HCT116 (cell line): ENCODE measurements around the gene SART1. TPM values are rescaled to one million over a fixed set of nuclear protein-coding genes. Genes with fewer than 3 reads are reported as not detected.

Experiments
- ATAC-seq: fragments of 200-7000 bp; cut with Tn5 transposase; 2 replicates; pipeline ENCODE4 v1.9.1; 2020; ENCODE audit warnings: mild to moderate bottlenecking, moderate library complexity
- BruUV-seq: library from RNA; stranded (reverse); fragments of 400-500 nt; replicated peaks from 2 replicates; lab custom pipeline; 2021; lab: Mats Ljungman, UMichigan
- CTCF ChIA-PET: fragments of 300-600 bp; sonication (Branson Sonifier 250); formaldehyde crosslinking; loops from one replicate; lab custom pipeline; 2021; ENCODE audit warnings: antibody characterized with exemption; lab: Charles Lee
- POLR2A ChIA-PET: fragments of 300-600, 350-600 bp; sonication (Branson Sonifier 250); formaldehyde crosslinking; loops from one replicate; lab custom pipeline; 2021; ENCODE audit warnings: antibody characterized with exemption; lab: Charles Lee
- RAD21 ChIA-PET, 2 experiments: fragments of 300-600 bp; sonication (Branson Sonifier 250); formaldehyde crosslinking; loops; one replicate each; lab custom pipeline; 2023; ENCODE audit warnings: low total read pairs in 2 of 2; ENCODE audit not compliant: uncharacterized antibody in 2 of 2, unreplicated experiment in 2 of 2, low non-redundant PET in 1 of 2; lab: Charles Lee
- DNase-seq: peaks from one replicate; pipeline ENCODE4 v3.0.0-alpha.2; 2010; ENCODE audit warnings: low read depth, low spot score
- H2AFZ ChIP-seq: fragments of 200-600 bp; shearing (Covaris generic), sonication (generic); 2 replicates; pipeline ENCODE4 v1.6.1; 2017; ENCODE audit warnings: low read depth, mixed run types, mixed read lengths, antibody characterized with exemption, low read length; ENCODE audit not compliant: poor library complexity, severe bottlenecking
- H3K27ac ChIP-seq: 2 replicates; pipeline ENCODE4 v1.5.1; 2012; ENCODE audit warnings: low read depth, low read length
- H3K27me3 ChIP-seq: fragments of 200-600 bp; sonication (generic); 2 replicates; pipeline ENCODE4 v1.6.1; 2016; ENCODE audit warnings: mixed run types, low read length, mixed read lengths; ENCODE audit not compliant: insufficient read depth
- H3K36me3 ChIP-seq, 2 experiments: fragments of 200-500 bp in 1 of 2; fragments of 200-600 bp in 1 of 2; sonication (Bioruptor generic) in 1 of 2; sonication (generic) in 1 of 2; 2 replicates each; pipeline versions ENCODE4 v1.5.1 to v1.6.1; 2014 to 2016; ENCODE audit warnings: low read length in 2 of 2, inconsistent platforms in 1 of 2, mixed read lengths in 1 of 2, mixed run types in 1 of 2; ENCODE audit not compliant: insufficient read depth in 2 of 2, control insufficient read depth in 1 of 2
- H3K4me1 ChIP-seq, 2 experiments: fragments of 200-600 bp in 1 of 2; sonication (generic) in 1 of 2; 2 replicates each; pipeline versions ENCODE4 v1.5.1 to v1.6.1; 2012 to 2017; ENCODE audit warnings: low read length in 2 of 2, inconsistent platforms in 1 of 2, mild to moderate bottlenecking in 1 of 2, mixed read lengths in 1 of 2, mixed run types in 1 of 2, moderate library complexity in 1 of 2; ENCODE audit not compliant: insufficient read depth in 2 of 2, control insufficient read depth in 1 of 2
- H3K4me2 ChIP-seq: fragments of 200-600 bp; sonication (generic); 2 replicates; pipeline ENCODE4 v1.6.1; 2017; ENCODE audit warnings: mixed run types, low read length, mixed read lengths
- H3K4me3 ChIP-seq, 2 experiments: fragments of 200-600 bp in 1 of 2; sonication (generic) in 1 of 2; replicated peaks in 1 of 2; 2 replicates each; pipeline ENCODE4 v1.5.1; 2011 to 2016; ENCODE audit warnings: low read length in 2 of 2, control low read depth in 1 of 2, low read depth in 1 of 2, mild to moderate bottlenecking in 1 of 2, mixed read lengths in 1 of 2, mixed run types in 1 of 2
- H3K79me2 ChIP-seq: fragments of 200-600 bp; sonication (generic); 2 replicates; pipeline ENCODE4 v1.6.1; 2017; ENCODE audit warnings: mild to moderate bottlenecking, mixed run types, low read length, moderate library complexity, mixed read lengths; ENCODE audit not compliant: insufficient read depth
- H3K9ac ChIP-seq: fragments of 200-600 bp; sonication (generic); 2 replicates; pipeline ENCODE4 v1.6.1; 2016; ENCODE audit warnings: low read length, mixed read lengths
- H3K9me2 ChIP-seq: fragments of 200-600 bp; sonication (generic), shearing (Covaris generic); 2 replicates; pipeline ENCODE4 v1.6.1; 2017; ENCODE audit warnings: mixed run types, mild to moderate bottlenecking, moderate library complexity; ENCODE audit not compliant: insufficient read depth
- H3K9me3 ChIP-seq, 2 experiments: fragments of 200-500 bp in 1 of 2; fragments of 200-600 bp in 1 of 2; sonication (Bioruptor generic) in 1 of 2; sonication (generic) in 1 of 2; 2 replicates each; pipeline ENCODE4 v1.6.1; 2014 to 2017; ENCODE audit warnings: low read length in 2 of 2, mixed read lengths in 2 of 2, inconsistent platforms in 1 of 2, low read depth in 1 of 2, mild to moderate bottlenecking in 1 of 2, mixed run types in 1 of 2, moderate library complexity in 1 of 2; ENCODE audit not compliant: control insufficient read depth in 1 of 2, insufficient read depth in 1 of 2
- H4K20me1 ChIP-seq: fragments of 200-600 bp; sonication (generic), shearing (Covaris generic); 2 replicates; pipeline ENCODE4 v1.6.1; 2017; ENCODE audit warnings: mixed run types, mild to moderate bottlenecking, moderate library complexity; ENCODE audit not compliant: insufficient read depth
- CBX3 ChIP-seq: IDR thresholded peaks from 2 replicates; pipeline ENCODE4 v1.6.1; 2012; ENCODE audit warnings: low read depth
- CEBPB ChIP-seq: IDR thresholded peaks from 2 replicates; pipeline ENCODE4 v1.6.1; 2012; ENCODE audit warnings: low read depth
- EGR1 ChIP-seq: IDR thresholded peaks from 2 replicates; pipeline ENCODE4 v1.6.1; 2012; ENCODE audit warnings: low read depth
- EZH2phosphoT487 ChIP-seq: fragments of 200-600 bp; IDR thresholded peaks from 2 replicates; pipeline ENCODE4 v1.6.1; 2018; ENCODE audit warnings: antibody characterized with exemption, borderline replicate concordance
- JUND ChIP-seq: IDR thresholded peaks from 2 replicates; pipeline ENCODE4 v1.6.1; 2012
- POLR2A ChIP-seq: IDR thresholded peaks from 2 replicates; pipeline ENCODE4 v1.7.0; 2011; ENCODE audit warnings: borderline replicate concordance; ENCODE audit not compliant: insufficient read depth, insufficient read length; ENCODE audit errors: extremely low read depth
- RAD21 ChIP-seq: IDR thresholded peaks from 2 replicates; pipeline ENCODE4 v1.6.1; 2012; ENCODE audit warnings: low read depth, mild to moderate bottlenecking
- SRF ChIP-seq: IDR thresholded peaks from 2 replicates; pipeline ENCODE4 v1.6.1; 2012; ENCODE audit warnings: low read depth
- TCF7L2 ChIP-seq: IDR thresholded peaks from 2 replicates; pipeline ENCODE4 v1.7.0; 2011; ENCODE audit warnings: borderline replicate concordance, inconsistent platforms; ENCODE audit not compliant: insufficient read depth, insufficient read length; ENCODE audit errors: extremely low read depth
- YY1 ChIP-seq: IDR thresholded peaks from 2 replicates; pipeline ENCODE4 v1.6.1; 2011; ENCODE audit warnings: low read length, low read depth, moderate library complexity, mild to moderate bottlenecking; ENCODE audit not compliant: insufficient replicate concordance; ENCODE audit errors: extremely low read depth
- ZFX ChIP-seq: fragments of 450-650 bp; IDR thresholded peaks from 2 replicates; pipeline ENCODE4 v1.6.1; 2017
- ZNF274 ChIP-seq: fragments of 200-500 bp; sonication (Bioruptor generic); IDR thresholded peaks from 2 replicates; pipeline ENCODE4 v1.6.1; 2014; ENCODE audit warnings: mild to moderate bottlenecking, low read depth, low read length, inconsistent platforms
- intact Hi-C: fragments of 100-400 bp; cut with micrococcal nuclease; formaldehyde crosslinking; loops from 2 replicates; pipeline ENCODE4 v1.10.0; 2022
- total RNA-seq: library from RNA; stranded (reverse); gene quantifications from one replicate; pipeline ENCODE4 v1.2.1, GENCODE V29; 2021; ENCODE audit not compliant: unreplicated experiment
- TF ChIP-seq, protein P1 (sequence below): IDR thresholded peaks from 2 replicates; pipeline ENCODE4 v1.6.1; 2012; ENCODE audit warnings: low read depth
- TF ChIP-seq, protein P2 (sequence below): IDR thresholded peaks from 2 replicates; pipeline ENCODE4 v1.6.1; 2012
- TF ChIP-seq, protein P3 (sequence below): IDR thresholded peaks from 2 replicates; pipeline ENCODE4 v1.6.1; 2012
- TF ChIP-seq, protein P4 (sequence below): IDR thresholded peaks from 2 replicates; pipeline ENCODE4 v1.6.1; 2011; ENCODE audit warnings: mild to moderate bottlenecking, low read length, moderate library complexity; ENCODE audit not compliant: insufficient replicate concordance; ENCODE audit errors: extremely low read depth

The SART1 gene
- total RNA-seq, 1 experiment from 2014 or later, result 47.9 TPM

DNA sequence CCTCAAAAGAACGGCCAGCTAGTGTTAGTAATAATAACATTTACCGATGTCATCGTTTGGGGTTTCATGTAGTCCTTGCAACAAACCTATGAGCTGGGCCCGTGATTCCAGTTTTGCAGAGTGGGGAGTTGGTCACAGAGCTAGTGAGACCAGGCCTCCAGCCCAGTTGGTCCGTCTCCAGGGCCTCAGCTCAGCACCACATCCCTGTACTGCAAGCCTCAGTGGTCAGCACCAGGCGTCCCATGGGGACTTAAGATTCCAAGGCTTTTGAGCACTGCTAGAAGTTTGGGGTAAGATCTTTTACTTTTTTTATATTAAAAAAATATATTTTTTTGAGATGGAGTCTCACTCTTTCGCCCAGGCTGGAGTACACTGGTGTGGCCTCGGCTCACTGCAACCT lies 17.3 kb upstream of the SART1 start:
- POLR2A ChIA-PET, result no interaction called here
- H3K79me2 ChIP-seq, result no peaks in the 10 kb centered on the region
- BruUV-seq, result no TSS peak
- CTCF ChIA-PET, result no interaction called here
- ATAC-seq (no peak), DNase-seq (no peak)
- no peaks in the 10 kb centered on the region for H3K9me2 ChIP-seq
- TF ChIP-seq POLR2A (no peak), EGR1 (no peak), ZNF274 (no peak), CBX3 (no peak), TCF7L2 (no peak), JUND (no peak), SRF (no peak), RAD21 (no peak), CEBPB (no peak), ZFX (no peak), YY1 (no peak), EZH2phosphoT487 (no peak)
- TF ChIP-seq, protein P1, sequence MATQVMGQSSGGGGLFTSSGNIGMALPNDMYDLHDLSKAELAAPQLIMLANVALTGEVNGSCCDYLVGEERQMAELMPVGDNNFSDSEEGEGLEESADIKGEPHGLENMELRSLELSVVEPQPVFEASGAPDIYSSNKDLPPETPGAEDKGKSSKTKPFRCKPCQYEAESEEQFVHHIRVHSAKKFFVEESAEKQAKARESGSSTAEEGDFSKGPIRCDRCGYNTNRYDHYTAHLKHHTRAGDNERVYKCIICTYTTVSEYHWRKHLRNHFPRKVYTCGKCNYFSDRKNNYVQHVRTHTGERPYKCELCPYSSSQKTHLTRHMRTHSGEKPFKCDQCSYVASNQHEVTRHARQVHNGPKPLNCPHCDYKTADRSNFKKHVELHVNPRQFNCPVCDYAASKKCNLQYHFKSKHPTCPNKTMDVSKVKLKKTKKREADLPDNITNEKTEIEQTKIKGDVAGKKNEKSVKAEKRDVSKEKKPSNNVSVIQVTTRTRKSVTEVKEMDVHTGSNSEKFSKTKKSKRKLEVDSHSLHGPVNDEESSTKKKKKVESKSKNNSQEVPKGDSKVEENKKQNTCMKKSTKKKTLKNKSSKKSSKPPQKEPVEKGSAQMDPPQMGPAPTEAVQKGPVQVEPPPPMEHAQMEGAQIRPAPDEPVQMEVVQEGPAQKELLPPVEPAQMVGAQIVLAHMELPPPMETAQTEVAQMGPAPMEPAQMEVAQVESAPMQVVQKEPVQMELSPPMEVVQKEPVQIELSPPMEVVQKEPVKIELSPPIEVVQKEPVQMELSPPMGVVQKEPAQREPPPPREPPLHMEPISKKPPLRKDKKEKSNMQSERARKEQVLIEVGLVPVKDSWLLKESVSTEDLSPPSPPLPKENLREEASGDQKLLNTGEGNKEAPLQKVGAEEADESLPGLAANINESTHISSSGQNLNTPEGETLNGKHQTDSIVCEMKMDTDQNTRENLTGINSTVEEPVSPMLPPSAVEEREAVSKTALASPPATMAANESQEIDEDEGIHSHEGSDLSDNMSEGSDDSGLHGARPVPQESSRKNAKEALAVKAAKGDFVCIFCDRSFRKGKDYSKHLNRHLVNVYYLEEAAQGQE, result no peak
- TF ChIP-seq, protein P2, sequence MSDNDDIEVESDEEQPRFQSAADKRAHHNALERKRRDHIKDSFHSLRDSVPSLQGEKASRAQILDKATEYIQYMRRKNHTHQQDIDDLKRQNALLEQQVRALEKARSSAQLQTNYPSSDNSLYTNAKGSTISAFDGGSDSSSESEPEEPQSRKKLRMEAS, result no peak
- TF ChIP-seq, protein P3, sequence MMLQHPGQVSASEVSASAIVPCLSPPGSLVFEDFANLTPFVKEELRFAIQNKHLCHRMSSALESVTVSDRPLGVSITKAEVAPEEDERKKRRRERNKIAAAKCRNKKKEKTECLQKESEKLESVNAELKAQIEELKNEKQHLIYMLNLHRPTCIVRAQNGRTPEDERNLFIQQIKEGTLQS, result no peak
- TF ChIP-seq, protein P4, sequence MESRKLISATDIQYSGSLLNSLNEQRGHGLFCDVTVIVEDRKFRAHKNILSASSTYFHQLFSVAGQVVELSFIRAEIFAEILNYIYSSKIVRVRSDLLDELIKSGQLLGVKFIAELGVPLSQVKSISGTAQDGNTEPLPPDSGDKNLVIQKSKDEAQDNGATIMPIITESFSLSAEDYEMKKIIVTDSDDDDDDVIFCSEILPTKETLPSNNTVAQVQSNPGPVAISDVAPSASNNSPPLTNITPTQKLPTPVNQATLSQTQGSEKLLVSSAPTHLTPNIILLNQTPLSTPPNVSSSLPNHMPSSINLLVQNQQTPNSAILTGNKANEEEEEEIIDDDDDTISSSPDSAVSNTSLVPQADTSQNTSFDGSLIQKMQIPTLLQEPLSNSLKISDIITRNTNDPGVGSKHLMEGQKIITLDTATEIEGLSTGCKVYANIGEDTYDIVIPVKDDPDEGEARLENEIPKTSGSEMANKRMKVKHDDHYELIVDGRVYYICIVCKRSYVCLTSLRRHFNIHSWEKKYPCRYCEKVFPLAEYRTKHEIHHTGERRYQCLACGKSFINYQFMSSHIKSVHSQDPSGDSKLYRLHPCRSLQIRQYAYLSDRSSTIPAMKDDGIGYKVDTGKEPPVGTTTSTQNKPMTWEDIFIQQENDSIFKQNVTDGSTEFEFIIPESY, result no peak
- H4K20me1 ChIP-seq, result no peaks in the 10 kb centered on the region
- intact Hi-C loops, result no loop called here
- no peak overlapping the region for H3K9ac ChIP-seq
- H3K4me3 ChIP-seq, result no peak overlapping the region
- no peaks in the 10 kb centered on the region for H3K27me3 ChIP-seq
- no peaks in the 10 kb centered on the region for H3K4me1 ChIP-seq
- RAD21 ChIA-PET, result no interaction called here
- H3K36me3 ChIP-seq, result no peaks in the 10 kb centered on the region
- H3K27ac ChIP-seq, result no peak overlapping the region
- no peak overlapping the region for H3K4me2 ChIP-seq
- H2AFZ ChIP-seq, result no peak overlapping the region
- H3K9me3 ChIP-seq, result no peaks in the 10 kb centered on the region
